Embryonic facial prominence (tissue), 1 donor: ENCODE measurements around the gene DUS4L.
"Not testable (repeated sequence)": the region's sequence is repeated elsewhere in the genome, so short reads cannot be mapped to it uniquely, and the experiment has no call there.

ENCODE experiments used
- DNase-seq: peaks from one replicate; pipeline ENCODE4 v3.0.0-alpha.2; 2016; ENCODE audit errors: extremely low spot score

The DUS4L gene, protein sequence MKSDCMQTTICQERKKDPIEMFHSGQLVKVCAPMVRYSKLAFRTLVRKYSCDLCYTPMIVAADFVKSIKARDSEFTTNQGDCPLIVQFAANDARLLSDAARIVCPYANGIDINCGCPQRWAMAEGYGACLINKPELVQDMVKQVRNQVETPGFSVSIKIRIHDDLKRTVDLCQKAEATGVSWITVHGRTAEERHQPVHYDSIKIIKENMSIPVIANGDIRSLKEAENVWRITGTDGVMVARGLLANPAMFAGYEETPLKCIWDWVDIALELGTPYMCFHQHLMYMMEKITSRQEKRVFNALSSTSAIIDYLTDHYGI

DNA sequence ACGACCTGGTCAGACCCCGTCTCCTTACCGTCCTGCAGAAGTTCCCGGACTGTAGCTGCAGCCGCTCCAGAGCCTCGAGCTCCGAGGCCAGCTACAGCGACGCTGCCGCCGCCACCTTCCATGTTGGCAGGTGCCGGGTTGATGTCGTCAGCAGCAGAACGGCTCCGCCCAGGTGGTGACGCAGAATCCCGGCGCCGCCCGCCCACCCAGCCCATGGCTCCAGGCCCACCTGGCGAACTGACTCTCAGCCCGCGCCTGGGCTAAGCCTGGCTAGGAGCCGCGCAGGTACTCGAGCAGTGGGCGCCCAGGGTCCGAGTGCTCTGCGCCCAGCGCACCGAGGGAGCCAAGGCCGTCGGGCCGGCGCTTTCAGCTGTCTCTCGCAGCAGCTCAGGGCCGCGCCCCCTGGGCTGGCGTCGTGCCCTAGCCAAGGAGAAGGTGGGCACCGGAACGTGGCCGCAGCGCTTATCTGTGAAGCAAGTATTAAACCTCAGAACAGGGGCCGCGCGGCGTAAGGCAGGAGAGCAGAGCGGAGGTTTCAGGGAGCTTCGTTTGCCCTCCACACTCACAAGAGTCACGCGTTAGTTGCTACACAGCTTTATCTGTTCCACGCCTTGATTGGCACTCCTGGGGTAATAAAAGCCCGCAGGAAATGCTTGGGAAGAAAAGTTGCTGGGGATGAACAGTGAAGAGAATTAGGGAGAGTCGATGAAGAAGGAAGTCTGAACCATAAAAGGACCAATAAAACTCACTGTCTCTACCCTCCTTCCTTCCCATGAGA lies at the start of gene DUS4L, which contains the start of gene COG5:
Gene DUS4L (plus strand): TSS at position 197 of the 778 bp plus-strand sequence. CDS start 3,100 bp downstream, outside the sequence.
Gene COG5 (minus strand): TSS at position 146 of the 778 bp plus-strand sequence. CDS start 24 bp downstream, at position 122.
- peak; percentile 84 for DNase-seq

DNA sequence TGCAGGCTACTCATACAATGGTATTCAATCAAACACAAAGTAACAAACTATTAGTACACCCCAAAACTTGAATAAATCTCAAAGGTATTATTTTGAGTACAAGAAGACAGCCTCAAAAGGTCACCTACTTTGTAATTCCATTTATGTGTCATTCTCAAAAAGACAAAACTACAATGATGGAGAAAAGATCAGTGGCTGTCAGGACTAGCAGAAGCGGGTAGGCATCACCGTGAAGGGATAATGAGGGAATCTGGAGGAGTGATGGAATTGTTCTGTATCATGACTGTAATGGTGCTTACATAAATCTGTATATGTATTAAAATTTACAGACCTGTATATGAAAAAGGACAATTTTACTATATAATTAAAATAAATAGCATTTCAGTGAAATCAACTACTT lies 37.1 kb upstream of the DUS4L start:
- no peak for DNase-seq

DNA sequence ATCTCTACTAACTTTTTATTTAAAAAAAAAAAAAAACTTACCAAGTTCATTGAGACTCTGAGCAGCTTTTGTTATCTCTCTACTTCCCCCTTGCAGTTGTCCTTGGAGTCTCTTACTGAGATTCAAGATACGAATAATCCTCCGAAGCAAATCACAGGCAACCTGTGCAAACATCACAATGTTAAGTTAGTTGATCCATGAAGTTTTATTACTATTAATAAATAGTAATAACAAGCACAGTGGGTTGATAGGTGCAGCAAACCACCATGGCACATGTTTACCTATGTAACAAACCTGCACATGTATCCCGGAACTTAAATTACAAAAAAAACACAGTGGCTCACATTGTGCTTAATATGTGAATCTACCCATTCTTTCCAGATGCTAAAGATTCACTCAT lies 36.6 kb upstream of the DUS4L start:
- no peak for DNase-seq

DNA sequence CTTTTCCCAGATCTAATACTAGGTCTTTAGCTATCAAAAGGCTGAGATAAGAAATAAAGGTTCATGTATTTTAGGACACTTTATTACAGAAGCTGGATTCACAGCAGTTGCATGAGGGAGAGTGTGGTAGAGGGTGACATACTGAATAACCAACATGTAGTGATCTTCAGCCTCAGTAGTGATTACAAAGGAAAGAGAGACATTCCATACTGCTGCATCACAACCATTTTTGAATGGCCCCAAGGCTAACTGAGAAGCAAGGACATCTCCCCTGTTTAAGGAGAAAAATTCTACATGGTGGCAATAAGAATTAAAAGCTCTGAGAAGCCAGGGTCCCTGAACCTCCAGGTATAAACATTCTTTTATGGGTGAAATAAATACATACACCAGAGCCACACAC lies 35.3 kb upstream of the DUS4L start:
- DNase-seq = no peak

DNA sequence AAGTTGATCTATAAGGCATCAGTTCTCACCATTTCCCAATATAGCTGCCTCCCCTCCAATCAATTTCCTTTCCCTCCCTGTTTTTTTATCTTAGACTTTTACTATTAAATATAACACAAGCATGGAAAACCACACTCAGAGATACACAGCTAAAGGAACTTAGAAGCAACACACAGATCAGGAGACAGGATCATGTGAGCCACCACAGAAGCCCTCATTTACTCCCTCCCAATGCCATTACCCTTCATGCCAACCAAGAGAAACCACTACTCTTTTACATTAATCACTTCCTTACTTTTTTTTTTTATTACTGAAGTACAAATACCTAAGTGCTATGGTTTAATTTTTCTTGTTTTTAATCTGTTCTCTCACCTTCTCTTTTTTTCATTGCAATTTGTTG lies 33.0 kb upstream of the DUS4L start:
- DNase-seq = no peak

DNA sequence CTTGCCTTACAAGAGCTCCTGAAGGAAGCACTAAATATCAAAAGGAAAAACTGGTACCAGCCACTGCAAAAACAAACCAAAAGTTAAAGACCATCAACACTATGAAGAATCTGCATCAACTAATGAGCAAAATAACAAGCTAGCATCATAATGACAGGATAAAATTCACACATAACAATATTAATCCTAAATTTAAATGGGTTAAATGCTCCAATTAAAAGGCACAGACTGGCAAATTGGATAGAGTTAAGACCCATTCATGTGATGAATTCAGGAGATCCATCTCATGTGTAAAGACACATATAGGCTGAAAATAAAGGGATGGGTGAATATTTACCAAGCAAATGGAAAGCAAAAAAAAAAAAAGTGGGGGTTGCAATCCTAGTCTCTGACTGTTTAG lies 29.6 kb upstream of the DUS4L start:
- no peak for DNase-seq

DNA sequence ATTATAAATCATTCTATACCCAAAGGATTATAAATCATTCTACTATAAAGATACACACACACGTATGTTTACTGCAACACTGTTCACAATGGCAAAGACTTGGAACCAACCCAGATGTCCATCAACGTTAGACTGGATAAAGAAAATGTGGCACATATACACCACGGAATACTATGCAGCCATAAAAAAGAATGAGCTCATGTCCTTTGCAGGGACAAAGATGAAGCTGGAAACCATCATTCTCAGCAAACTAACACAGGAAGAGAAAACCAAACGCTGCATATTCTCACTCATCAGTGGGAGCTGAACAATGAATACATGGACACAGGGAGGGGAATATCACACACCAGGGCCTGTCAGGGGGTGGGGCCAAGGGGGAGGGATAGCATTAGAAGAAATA lies 26.5 kb upstream of the DUS4L start:
- DNase-seq = not testable (repeated sequence)

DNA sequence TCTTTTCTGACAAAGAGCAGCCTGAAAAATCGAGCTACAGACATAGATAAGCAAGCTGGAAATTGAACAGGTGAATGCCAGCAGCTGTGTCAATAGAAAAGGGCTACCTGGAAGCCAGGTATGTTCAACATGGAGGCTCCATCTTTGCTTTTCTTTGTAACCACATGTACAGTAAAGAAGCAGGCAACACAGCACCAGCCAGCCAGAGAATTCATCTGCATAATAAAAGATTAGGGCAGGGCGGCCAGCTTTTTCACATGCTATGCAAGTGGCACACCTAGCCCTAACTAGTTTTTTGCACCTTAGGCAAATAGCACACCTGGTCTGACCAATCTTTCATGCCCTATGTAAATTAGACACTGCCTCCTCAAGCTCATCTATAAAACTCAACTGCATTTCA lies 25.8 kb upstream of the DUS4L start:
- DNase-seq = no peak

DNA sequence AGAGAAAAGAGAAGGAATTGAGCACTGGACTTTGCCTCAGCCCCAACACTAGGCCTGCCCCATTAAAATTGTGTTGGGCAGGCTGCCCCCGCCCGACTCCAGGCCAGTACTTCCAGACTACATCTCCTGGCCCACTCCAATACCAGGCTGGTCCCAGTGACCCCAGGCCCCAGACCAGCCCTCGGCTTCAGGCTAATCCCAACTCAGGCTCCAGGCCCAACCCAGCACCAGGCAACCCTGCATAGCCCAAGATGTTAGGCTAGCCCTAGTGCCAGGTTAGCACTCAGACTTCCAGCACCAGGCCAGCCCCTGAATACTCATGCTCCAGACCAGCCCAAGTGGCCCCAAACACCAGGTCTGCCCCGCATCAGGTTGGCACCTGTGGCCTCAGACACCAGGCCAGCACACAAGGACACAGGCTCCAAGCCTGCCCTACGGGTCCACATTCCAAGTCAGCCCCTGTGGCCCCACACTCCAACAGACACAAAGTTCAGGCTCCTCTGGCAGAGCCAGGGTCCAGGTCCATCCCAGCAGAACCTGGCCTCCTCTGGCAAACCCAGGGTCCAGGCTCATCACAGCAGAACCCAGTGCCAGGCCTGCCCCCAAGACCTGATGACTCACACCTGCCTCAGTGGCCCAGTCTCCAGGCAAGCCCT lies 20.3 kb upstream of the DUS4L start:
- no peak for DNase-seq

DNA sequence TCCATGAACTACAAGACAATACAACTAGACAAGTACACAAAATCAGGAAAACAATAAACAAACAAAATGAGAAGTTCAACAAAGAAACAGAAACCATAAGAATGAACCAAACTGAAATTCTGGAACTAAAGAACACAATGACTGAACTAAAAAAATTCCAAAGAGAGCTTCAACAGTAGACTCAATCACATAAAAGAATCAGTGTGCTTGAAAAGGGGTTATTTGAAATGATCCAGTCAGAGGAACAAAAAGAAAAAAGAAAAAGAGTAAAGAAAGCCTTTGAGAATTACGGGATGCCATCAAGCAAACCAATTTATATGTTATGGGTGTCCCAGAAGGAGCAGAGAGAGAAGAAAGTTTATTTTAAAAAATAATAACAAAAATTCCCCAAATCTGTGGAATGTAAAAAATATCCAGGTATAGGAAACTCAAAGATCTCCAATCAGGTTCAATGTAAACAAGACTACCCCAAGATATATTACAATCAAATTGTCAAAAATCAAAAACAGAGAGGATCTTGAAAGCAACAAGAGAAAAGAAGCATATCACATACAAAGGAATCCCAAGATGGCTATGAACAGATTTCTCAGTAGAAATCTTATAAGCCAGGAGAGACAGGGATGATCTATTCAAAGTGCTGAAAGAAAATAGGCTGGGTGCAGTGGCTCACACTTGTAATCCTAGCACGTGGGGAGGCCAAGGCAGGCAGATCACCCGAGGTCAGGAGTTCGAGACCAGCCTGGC lies 18.8 kb upstream of the DUS4L start:
- DNase-seq = no peak

DNA sequence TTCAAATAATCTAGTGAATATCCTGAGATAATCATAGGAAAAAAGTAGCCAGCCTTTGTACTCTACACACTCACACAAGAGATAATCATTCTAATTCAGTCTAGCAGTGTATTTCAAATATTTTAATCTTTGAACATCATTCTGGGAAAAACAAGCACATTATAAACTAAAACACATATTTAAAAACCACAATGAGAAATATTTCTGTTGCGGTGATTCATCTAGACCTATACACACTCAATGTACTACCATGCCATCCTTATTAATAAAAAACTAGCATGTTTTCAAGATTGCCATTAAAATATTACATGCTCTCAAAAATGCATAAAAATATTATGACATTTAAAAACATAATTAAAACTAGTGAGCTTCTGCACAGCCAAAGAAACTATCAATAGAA lies 11.8 kb upstream of the DUS4L start:
- DNase-seq = no peak

DNA sequence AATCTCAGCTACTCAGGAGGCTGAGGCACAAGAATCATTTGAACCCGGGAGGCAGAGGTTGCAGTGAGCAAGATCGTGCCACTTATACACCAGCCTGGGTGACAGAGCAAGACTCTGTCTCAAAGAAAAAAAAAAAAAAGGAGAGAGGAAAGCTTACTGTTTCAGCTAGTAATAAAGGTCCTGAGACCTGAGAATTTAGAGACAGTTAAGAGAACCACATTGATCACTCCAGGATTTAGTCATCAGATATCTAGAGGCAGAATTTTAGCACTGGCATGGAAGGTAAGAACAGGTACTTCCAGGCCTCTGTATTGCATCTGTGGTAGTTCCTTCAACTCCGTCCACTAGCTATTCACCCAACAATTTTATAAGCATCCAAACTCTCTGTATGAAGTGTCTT lies 7.9 kb upstream of the DUS4L start:
- no peak for DNase-seq

DNA sequence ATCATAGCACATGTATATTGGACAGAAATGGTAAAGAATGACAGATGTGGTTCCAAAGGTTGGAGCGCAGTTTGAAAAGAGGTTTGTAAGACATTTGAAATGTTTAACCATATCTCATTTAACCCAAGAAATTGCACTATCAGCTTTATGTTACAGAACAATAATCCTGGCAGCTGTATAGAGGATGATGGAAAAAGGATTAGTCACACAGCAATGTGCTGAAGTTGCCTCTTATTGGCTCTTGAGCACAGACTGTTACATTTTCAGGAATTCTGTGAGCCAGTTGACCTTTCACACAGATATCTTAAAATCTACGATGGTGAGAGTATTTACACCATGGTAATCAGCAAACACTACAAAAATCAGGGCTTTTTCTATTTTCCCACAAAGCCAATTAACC lies 3.9 kb upstream of the DUS4L start:
- DNase-seq = no peak

DNA sequence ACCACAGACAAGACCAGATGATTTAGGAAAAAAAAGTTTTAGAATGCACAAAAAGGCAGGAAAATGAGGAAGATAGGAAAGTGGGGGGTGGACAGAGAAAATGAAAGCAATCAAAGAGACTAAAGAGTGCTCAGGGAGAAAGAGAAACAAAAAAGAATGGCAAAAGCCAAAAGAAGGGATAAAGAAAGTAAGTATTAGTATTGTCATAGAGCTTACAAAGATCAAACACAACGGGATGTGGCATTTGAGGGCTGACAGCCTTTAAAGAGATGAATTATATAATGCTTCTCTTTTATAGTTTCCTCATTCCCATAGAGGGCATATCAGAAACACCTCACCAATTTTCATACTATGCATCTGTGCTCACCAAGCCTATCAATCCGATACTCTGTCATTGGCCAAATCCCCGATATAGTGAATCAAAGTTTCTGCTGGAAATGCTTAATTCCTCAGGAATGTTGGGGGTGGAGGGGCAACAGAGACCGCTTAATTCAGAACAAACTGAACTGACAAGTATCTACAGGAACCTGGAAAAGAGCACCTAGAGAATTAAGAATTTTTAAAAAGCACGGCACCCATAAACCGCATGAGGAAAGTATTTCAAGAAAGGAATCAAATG lies 2.8 kb upstream of the DUS4L start:
- no peak for DNase-seq

DNA sequence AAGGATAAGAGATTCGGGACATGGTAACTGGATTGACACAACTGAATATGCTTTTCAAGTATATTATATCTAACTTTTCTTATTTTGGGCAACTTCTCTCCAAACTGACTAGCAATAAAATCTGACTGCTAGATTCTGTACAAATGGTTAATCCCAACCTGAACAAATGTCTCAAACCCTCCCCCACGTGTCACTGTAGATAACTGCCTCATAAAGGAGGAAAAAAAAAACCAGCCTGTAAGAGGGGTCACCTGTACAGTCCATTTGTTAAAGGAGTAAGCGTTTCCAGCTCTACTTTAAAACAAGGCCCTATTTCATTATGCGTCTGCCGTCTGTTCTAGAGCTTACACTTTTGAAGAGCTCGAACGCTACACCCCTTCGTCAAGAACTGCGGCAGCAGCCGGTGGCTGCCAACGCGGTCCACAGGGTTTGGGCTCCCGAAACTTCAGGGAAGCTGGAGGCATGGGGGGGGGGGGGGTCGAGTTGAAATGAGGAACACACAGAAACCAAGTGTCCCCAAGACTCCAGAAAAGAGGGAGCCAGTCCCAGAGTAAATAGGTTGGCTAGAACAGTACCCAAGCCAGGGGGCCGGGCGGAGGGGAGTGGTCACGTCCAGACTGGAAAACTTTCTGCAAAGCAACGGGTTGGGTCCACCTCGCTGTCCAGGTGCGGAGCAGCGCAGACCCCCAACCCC lies 543 bp upstream of the DUS4L start:
- peak; percentile 34 for DNase-seq

DNA sequence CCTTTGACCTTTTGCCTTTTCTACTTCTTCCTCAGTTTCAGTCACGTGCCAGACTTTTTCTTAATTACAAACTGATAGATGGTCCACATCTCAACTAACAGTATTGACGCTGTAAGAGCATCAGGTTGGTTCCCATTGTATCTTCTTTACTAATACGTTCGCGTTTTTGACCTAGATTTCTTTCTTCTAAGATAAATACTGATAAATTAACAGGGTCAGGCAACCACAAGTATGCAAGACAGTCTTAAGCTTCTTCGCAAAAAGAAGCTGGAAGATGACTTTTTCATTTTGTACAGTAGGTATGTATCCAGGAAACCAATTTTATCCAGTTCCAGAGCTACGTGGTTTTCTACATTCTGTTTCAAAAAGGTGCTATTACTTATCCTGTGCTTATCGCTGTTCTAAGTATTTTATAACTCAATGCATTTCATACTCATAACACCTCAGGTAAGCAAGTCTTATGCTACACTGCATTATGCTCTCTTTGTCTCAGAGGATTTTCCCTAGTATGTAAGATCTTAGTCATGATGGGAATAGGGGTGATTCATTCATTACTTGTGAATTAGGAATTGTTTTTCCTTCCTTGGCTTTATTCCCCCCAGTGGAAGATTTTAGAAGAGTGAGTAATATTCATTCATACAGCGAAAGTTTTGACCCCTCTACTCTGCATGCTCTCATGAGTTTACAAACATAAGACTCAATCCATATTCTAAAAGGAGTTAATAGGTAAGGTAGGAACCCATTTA lies 955 bp downstream of the DUS4L start:
- no peak for DNase-seq

DNA sequence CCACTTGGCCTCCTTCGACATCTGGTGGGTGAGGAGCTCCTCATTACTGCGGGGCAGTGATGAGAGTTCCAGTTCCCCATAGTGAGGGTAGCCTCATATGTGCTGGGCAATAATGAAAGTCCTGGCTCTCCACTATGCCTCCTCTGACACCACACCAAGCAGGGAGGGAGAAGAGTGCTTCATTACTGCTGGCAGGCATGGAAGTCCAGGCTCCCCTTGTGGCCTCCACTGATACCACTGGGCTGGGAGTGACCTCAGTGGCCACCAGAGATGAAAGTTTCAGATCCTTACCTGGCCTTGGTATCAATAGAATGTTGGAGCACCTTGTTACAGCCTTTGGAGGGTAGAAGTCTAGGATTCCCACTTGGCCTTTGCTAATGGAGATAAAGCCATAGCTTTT lies 6.5 kb downstream of the DUS4L start:
- DNase-seq = no peak

DNA sequence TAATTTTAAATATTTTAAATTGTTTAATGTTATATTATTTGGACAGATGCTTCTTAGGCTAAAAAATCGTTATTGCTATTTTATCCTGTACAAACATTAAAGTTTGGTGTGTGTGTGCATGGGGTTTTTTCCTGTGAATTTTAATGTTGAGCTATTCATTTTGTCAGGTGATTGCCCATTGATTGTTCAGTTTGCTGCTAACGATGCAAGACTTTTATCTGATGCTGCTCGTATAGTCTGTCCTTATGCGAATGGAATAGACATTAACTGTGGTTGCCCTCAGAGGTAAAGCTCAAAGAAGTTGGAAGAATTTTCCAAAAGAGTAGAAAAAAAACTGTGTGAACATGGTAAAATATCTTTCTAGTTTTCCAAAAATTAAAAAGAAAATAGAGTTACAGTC lies 9.8 kb downstream of the DUS4L start:
- DNase-seq = no peak

DNA sequence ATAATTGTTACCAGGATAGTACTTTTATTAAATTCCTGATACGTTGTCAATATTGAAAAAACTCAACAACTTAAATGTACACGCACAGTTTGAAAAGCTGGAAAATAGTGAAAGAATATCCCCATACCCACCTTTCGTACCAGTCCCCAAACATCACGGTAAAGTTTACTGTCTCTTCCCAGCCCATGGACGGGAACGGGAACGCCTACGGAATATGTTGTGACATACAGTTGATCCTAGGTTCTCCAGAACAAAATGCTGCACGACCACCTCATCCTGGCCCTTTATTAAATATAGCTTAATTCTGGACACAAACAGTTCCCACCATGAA lies 15.7 kb downstream of the DUS4L start:
- DNase-seq = no peak
